Activated T-cell treated with anti-CD3 and anti-CD28 coated beads, Interleukin-2, amount 50 U/mL, for 24 hours (primary cell): ENCODE measurements around the gene PROK2.

Experiments
- DNase-seq: peaks from one replicate; pipeline ENCODE4 v3.0.0-alpha.2; 2020
- H3K27ac Mint-ChIP-seq: 2 replicates; pipeline ENCODE4 v1.8.0; 2020; ENCODE audit warnings: mild to moderate bottlenecking, mixed read lengths
- H3K27me3 Mint-ChIP-seq: 2 replicates; pipeline ENCODE4 v1.8.0; 2020; ENCODE audit warnings: mixed read lengths
- H3K36me3 Mint-ChIP-seq: 2 replicates; pipeline ENCODE4 v1.8.0; 2020; ENCODE audit warnings: low read depth, mixed read lengths
- H3K4me1 Mint-ChIP-seq: 2 replicates; pipeline ENCODE4 v1.8.0; 2020; ENCODE audit warnings: low read depth, mixed read lengths
- H3K4me3 Mint-ChIP-seq: 2 replicates; pipeline ENCODE4 v1.8.0; 2020; ENCODE audit warnings: mild to moderate bottlenecking, moderate library complexity, mixed read lengths
- H3K9me3 Mint-ChIP-seq: 2 replicates; pipeline ENCODE4 v1.8.0; 2020; ENCODE audit warnings: mixed read lengths

Gene PROK2, protein sequence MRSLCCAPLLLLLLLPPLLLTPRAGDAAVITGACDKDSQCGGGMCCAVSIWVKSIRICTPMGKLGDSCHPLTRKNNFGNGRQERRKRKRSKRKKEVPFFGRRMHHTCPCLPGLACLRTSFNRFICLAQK

DNA sequence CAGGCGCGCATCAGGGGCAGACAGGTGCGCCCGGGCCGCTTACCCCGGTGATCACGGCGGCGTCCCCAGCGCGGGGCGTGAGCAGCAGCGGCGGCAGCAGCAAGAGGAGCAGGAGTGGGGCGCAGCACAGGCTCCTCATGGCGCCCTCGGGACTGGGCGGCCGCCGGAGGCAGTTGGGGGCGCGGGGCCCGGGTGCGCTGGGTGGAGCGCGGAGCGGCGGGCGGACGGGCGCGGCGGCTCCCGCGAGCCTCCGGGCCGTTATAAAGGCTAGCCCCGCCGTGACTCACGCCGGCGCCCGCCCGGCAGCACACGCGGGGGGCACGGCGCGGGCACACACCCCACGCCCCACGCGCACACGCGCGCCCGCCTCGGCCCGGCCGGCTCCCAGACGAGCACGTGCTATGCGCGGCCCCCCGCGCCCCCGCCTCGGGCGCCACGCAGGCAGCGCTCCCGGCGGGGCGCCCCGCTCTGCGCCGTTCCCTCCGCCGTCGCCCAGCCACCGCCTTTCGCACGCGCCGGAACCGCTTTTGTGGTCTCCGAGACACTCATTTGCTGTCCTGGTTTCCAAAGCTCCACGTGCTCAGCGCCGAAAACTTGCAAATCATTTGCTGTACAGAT is at the start of gene PROK2:
Gene PROK2, minus strand, starts transcription at position 235 of the 618 bp plus-strand sequence. Its CDS starts 96 bp downstream, at position 139.
- DNase-seq: peak; percentile 64
- peak within 1 kb of the TSS; percentile 61 for H3K27ac Mint-ChIP-seq
- H3K36me3 Mint-ChIP-seq: no peaks in the 10 kb centered on the region
- H3K4me3 Mint-ChIP-seq: peak within 1 kb of the TSS; percentile 75
- H3K4me1 Mint-ChIP-seq: peaks cover 15% of the 10 kb centered on the region
- peaks cover 65% of the 10 kb centered on the region for H3K27me3 Mint-ChIP-seq
- H3K9me3 Mint-ChIP-seq: no peaks in the 10 kb centered on the region

DNA sequence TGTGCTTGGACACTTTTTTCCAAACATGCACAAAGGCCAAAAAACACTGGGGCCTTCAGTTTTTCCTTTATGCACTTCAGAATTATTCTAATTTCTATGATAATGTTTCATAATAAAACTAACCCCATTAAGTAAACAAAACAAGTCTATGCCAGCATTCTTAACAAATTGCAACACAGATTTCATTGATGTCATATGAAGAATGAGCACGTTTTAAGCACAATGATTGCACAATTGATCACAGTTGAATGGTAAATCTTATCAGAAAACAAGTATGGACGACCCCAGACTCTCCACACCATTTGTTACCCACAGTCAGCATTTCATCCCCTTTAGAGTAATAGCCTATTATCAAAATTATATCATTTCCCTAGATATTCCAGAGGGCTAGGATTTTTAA is 46.7 kb upstream of the PROK2 start:
- Mint-ChIP-seq H3K4me3 (no peak overlapping the region), H3K4me1 (peaks cover 2% of the 10 kb centered on the region), H3K27ac (no peak overlapping the region), H3K27me3 (no peaks in the 10 kb centered on the region), H3K9me3 (no peaks in the 10 kb centered on the region), H3K36me3 (no peaks in the 10 kb centered on the region)
- DNase-seq: no peak

DNA sequence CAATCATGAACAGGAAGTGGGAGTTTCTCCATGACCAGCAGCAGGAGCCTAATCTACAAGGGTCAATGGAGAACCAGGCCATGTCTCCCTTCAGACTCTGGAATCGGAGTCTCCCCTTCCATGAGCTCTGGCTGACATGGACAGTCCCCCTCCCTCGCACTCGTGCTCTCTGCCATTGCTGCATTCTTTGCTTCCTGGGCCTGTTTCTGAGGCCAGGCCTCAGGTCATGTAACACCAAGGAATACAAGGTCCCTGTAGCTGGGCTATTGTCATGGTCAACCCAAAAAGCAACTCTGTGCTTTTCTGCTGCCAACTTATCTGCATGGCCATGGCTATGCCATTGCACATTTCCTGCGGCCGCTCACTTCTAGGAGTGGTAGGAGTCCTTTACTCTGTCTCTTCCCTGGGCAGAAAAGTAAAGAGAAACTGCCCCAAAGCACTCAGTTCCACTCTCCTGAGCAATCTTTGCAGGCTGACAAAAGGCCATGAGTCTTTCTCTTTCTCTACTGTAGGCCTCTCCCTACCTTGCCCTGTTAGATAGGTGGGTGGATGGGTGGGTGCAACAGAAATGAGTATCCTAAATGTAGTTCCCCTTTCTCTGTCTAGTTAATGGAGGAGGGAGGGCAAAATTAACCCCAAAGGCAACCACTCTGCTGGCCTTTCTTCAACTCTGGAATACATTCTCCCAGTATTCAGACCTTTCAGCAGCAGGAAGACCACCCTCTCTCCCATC is 40.8 kb upstream of the PROK2 start:
- no peak overlapping the region for H3K27ac Mint-ChIP-seq

DNA sequence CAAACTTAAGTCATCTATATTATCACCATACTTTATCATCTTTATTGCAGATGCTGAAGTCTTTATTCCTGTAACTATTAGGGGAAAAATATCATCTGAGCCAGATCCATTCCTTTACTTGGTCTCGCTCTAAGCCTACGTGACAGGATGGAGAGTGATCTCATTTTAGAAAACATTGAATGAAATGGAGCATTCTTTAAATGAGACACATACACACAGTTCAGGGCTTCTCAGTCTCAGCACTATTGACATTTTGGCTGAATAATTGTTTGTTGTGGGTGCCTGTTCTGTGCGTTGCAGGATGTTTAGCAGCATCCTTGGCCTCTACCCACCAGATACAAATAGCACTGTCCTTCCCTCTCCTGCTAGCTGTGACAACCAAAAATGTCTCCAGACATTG is 36.2 kb upstream of the PROK2 start:
- Mint-ChIP-seq H3K27ac (no peak overlapping the region), H3K9me3 (no peaks in the 10 kb centered on the region), H3K36me3 (no peaks in the 10 kb centered on the region), H3K4me3 (no peak overlapping the region), H3K27me3 (peaks cover 2% of the 10 kb centered on the region), H3K4me1 (no peaks in the 10 kb centered on the region)
- DNase-seq: no peak

More for the DNA sequence above, 40.8 kb upstream of the PROK2 start:
- Mint-ChIP-seq H3K27me3 (no peaks in the 10 kb centered on the region), H3K4me3 (no peak overlapping the region), H3K9me3 (no peaks in the 10 kb centered on the region), H3K36me3 (no peaks in the 10 kb centered on the region), H3K4me1 (peaks cover 2% of the 10 kb centered on the region)
- DNase-seq: no peak

DNA sequence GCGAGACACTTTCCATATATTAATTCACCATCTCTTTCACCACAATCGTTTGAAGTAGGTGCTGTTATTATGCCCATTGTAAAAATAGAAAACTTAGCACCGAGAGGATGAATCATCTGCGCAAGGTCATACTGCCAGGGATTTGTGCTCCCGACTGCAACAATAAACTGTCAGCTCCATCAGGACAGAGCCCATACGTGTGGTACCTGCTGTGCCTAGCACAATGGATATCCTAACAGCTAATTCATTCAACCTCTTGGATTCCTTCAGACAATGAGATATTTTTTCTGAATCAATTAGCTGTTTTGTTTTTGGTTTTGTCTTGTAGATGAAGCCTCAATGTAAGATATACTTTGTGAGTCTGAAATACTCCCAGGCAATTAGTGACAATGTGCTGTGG is 32.3 kb upstream of the PROK2 start:
- Mint-ChIP-seq H3K4me3 (no peak overlapping the region), H3K36me3 (no peaks in the 10 kb centered on the region), H3K27me3 (peaks cover 2% of the 10 kb centered on the region), H3K9me3 (no peaks in the 10 kb centered on the region), H3K27ac (no peak overlapping the region), H3K4me1 (no peaks in the 10 kb centered on the region)
- DNase-seq: no peak

DNA sequence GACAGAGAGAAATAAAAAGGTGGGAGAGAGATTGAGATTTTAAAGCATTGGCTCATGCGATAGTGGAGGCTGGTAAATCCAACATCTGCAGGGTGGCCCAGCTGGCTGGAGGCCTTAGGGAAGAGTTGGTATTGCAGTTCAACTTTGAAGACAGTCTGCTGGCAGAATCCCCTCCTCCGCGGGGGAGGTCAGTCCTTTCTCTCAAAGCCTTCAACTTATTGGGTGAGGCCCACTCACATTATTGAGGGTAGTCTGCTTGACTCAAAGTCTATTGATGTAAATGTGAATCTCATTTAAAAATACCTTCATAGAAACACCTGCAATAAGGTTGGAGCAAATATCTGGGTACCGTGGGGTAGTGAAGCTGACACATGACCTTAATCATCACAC is 31.8 kb upstream of the PROK2 start:
- DNase-seq: no peak
- no peak overlapping the region for H3K27ac Mint-ChIP-seq
- peaks cover 2% of the 10 kb centered on the region for H3K27me3 Mint-ChIP-seq
- H3K4me1 Mint-ChIP-seq: no peaks in the 10 kb centered on the region
- no peaks in the 10 kb centered on the region for H3K9me3 Mint-ChIP-seq
- no peaks in the 10 kb centered on the region for H3K36me3 Mint-ChIP-seq
- no peak overlapping the region for H3K4me3 Mint-ChIP-seq

DNA sequence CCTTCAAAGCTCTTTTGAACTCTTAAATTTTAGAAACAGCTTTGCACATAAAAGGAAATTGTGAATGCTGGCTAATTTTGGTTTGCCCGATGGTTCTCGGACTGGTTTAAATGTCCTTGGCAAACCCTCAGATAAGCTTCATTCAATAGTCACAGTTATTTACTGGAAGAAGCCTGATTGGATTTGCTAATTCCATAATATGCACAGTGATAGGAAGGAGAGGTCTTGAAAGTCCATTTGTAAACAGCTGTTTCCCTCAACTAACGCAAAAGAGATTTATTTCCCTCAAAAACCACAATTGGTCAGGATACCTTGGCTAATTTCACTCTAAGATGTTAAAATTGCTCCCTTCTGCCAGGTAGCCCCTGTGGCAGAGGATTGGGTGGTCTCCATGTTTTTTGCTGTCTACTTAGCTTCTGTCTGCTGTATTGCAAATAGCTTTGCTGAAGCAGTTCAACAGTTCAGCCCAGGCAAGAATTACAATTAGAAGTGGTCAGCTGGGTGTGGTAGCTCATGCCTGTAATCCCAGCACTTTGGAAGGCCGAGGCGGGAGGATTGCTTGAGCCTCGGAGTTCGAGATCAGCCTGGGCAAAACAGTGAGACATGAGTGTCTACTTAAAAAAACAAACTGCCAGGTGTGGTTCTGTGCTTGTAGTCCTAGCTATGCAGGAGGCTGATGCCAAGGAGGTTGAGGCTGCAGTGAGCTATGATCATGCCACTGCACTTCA is 30.6 kb upstream of the PROK2 start:
- no peaks in the 10 kb centered on the region for H3K9me3 Mint-ChIP-seq
- no peaks in the 10 kb centered on the region for H3K36me3 Mint-ChIP-seq
- H3K4me1 Mint-ChIP-seq: no peaks in the 10 kb centered on the region
- no peak for DNase-seq
- peaks cover 2% of the 10 kb centered on the region for H3K27me3 Mint-ChIP-seq
- H3K4me3 Mint-ChIP-seq: no peak overlapping the region
- no peak overlapping the region for H3K27ac Mint-ChIP-seq

DNA sequence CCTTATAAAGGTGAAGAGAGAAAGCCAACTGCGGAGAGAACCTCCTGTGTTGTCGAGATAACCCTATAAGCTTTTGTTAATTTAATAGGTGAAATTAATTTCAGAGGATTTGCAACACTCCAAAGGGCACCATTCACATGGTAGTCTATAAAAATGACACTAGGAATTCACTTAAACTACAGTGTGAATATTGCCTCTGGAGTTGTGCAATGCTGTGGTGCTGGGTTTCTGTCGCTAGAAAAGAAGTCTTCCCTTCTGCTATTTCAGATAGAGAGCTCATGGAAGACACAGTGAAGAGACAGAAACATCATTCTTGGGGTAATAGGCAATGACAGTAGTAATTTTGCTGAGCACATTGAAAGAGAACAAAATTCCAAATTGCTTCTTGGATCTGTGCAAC is 28.8 kb upstream of the PROK2 start:
- Mint-ChIP-seq H3K27ac (no peak overlapping the region), H3K4me1 (no peaks in the 10 kb centered on the region), H3K4me3 (no peak overlapping the region), H3K36me3 (no peaks in the 10 kb centered on the region), H3K27me3 (peaks cover 1% of the 10 kb centered on the region), H3K9me3 (no peaks in the 10 kb centered on the region)
- DNase-seq: no peak

DNA sequence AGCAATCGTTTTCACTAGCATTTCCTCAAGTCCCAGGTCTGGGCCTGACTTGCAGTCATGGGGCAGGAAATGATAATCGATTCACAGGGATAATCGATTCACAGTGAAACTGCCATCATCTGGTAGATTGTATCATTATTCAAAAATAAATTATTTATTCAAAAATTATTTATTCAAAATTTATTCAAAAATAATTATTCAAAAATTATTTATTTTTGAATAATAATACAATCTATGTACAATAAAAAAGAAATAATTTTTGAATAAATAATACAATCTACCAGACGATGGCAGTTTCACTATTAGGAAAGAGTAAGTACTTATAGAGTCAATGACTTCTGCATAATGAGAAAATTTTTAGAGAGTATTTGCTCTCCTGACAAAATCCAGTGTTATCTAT is 28.1 kb upstream of the PROK2 start:
- no peak overlapping the region for H3K27ac Mint-ChIP-seq
- H3K4me1 Mint-ChIP-seq: no peaks in the 10 kb centered on the region
- no peak overlapping the region for H3K4me3 Mint-ChIP-seq
- H3K9me3 Mint-ChIP-seq: no peaks in the 10 kb centered on the region
- no peaks in the 10 kb centered on the region for H3K27me3 Mint-ChIP-seq
- no peaks in the 10 kb centered on the region for H3K36me3 Mint-ChIP-seq
- DNase-seq: no peak

DNA sequence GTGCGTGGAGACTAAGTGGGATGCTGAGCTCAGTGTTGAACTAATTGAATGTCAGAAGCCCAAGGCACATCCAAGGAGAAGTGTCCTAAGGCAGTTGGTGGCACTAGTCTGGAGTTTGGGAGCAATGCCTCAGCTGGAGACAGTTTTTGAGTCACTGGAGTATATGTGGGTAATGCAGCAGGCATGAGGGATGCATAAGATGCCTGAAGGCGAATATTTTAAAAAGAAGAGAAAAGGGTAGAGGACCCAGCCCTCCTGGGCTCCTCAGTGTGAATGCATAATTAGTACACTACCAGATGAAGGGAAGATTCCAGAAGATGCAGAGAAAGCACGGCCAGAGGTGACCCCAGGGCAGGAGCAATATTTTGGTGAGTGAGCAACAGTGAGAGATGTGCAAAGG is 25.1 kb upstream of the PROK2 start:
- Mint-ChIP-seq H3K27me3 (no peaks in the 10 kb centered on the region), H3K36me3 (no peaks in the 10 kb centered on the region), H3K4me3 (no peak overlapping the region), H3K9me3 (no peaks in the 10 kb centered on the region), H3K27ac (no peak overlapping the region), H3K4me1 (no peaks in the 10 kb centered on the region)
- DNase-seq: no peak

DNA sequence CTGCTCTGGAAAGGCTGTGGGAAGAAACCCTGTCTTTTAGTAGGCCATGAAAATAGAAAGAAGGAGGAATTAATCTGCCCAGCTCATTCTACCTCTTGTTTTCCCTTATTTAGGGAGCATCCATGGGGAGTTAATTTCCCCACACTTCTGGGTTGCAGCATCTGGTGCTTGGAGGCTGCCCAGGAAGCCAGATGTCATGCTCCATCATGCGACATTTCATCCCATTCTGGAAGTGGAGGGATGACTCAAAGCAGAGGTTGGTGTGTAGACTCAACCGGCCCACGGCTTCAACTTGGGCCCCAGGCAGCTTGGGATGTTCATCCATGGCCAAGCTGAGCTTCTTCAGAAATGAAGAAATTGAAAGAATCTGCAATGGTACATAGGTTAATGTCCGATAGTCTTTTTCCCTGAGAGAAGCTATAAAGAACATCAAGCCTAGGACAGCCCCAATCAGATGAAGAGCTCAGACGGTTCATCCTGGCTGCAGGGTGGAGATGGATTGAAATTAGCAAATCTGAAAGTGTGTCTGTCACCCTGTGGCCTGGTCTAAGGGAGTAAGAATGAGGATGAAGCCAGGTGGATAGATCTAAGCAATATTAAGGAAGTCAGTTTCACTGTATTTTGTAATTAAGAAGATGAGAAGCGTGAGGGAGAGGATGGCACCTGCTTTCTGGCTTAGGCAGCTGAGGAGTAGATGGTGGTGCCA is 24.5 kb upstream of the PROK2 start:
- H3K4me1 Mint-ChIP-seq: no peaks in the 10 kb centered on the region

DNA sequence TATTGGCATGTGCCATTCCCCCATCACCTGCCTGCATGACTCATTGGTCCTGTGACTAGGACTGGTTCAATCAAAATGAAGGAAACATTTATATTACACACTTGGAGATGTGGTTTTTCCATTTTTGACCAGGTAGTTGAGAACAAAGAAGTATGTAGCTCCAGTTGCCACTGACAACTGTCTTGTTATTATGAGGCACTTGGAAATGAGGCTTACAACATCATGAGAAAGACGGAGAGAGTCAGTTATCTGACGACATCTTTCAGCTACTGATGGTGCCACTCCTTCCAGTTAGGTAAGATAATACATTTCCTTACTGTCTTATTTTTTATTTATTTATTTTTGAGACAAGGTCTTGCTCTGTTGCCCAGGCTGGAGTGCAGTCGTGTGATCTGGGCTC is 21.8 kb upstream of the PROK2 start:
- DNase-seq: no peak
- no peaks in the 10 kb centered on the region for H3K36me3 Mint-ChIP-seq
- no peaks in the 10 kb centered on the region for H3K4me1 Mint-ChIP-seq
- no peak overlapping the region for H3K27ac Mint-ChIP-seq
- H3K4me3 Mint-ChIP-seq: no peak overlapping the region
- H3K27me3 Mint-ChIP-seq: no peaks in the 10 kb centered on the region
- H3K9me3 Mint-ChIP-seq: no peaks in the 10 kb centered on the region

More for the DNA sequence above, 24.5 kb upstream of the PROK2 start:
- H3K4me3 Mint-ChIP-seq: no peak overlapping the region
- DNase-seq: no peak
- no peaks in the 10 kb centered on the region for H3K36me3 Mint-ChIP-seq
- H3K27me3 Mint-ChIP-seq: no peaks in the 10 kb centered on the region
- no peak overlapping the region for H3K27ac Mint-ChIP-seq
- no peaks in the 10 kb centered on the region for H3K9me3 Mint-ChIP-seq

DNA sequence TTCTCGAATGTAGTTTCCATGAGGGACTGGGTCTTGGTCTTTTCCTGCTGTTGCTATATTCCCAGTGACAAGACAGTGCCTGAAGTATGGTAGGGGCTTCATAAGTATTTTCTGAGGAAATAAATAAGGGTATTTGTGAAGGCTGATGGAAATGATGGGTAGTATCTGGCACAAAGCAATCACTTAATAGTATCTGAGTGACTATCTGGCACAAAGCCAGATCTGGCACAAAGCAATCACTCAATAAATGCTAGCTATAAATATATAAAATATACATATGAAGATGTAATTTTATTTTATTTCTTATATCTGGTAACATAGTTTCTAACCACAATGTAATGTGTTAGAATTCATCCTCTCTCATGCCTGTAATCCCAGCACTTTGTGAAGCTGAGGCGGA is 20.7 kb upstream of the PROK2 start:
- no peaks in the 10 kb centered on the region for H3K36me3 Mint-ChIP-seq
- no peaks in the 10 kb centered on the region for H3K4me1 Mint-ChIP-seq
- no peak overlapping the region for H3K27ac Mint-ChIP-seq
- H3K4me3 Mint-ChIP-seq: no peak overlapping the region
- H3K9me3 Mint-ChIP-seq: no peaks in the 10 kb centered on the region
- H3K27me3 Mint-ChIP-seq: peaks cover 4% of the 10 kb centered on the region
- DNase-seq: no peak

DNA sequence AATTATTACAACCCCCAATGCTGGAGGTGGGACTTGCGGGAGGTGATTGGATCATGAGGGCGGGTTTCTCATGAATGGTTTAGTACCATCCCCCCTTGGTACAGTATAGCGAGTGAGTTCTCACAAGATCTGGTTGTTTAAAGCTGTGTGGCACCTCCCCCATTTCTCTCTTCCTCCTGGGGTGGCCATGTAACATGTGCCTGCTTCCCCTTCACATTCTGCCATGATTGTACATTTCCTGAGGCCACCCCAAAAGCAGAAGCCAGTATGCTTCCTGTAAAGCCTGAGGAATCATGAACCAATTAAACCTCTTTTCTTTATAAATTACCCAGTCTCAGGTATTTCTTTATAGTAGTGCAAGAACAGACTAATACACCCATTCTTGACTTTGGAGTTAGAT is 20.3 kb upstream of the PROK2 start:
- peaks cover 5% of the 10 kb centered on the region for H3K27me3 Mint-ChIP-seq
- no peak overlapping the region for H3K27ac Mint-ChIP-seq
- no peak for DNase-seq

More for the DNA sequence above, 20.3 kb upstream of the PROK2 start:
- Mint-ChIP-seq H3K4me3 (no peak overlapping the region), H3K9me3 (no peaks in the 10 kb centered on the region), H3K4me1 (no peaks in the 10 kb centered on the region), H3K36me3 (no peaks in the 10 kb centered on the region)
